ENCODE measurements around the gene CDC25A. TPM values are rescaled to one million over a fixed set of nuclear protein-coding genes. Genes with fewer than 3 reads are reported as not detected.
A peak's percentile ranks its signal among the peaks of the same experiment; 100 is the strongest.

CDC25A gene
- total RNA-seq, 1 donor from 2014 or later = 51.8 TPM

DNA sequence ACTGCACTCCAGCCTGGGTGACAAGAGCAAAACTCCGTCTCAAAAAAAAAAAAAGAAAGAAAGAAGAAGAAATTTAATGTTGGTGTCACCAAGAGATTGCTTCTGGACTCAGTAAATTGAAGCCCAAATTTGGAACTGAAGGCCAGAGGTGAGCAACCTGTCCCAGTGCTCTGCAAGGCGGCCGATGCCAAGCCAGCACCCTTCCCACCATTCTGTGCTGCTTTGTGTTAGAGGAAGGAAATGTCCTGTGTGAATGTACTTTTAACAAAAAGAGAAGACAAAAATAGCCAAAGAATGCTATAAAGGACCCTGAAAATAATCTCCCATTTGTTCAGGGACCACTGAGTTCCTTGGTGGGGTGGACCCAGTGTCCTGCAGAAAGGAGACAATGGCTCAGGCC, 44.6 kb downstream of the CDC25A start:
- no peaks in the 10 kb centered on the region for H3K79me2 ChIP-seq (ENCODE audit: low read depth)
- H3F3A ChIP-seq (ENCODE audit: low read depth) = no peaks in the 10 kb centered on the region
- H3K4me1 Mint-ChIP-seq = peaks cover 5% of the 10 kb centered on the region
- H3K4me1 ChIP-seq = no peaks in the 10 kb centered on the region
- H3K9ac ChIP-seq = no peak overlapping the region
- DNase-seq (ENCODE audit: low spot score) = no peak
- H3K36me3 Mint-ChIP-seq = no peaks in the 10 kb centered on the region
- no peak overlapping the region for H3K4me3 Mint-ChIP-seq
- no peaks in the 10 kb centered on the region for H3K9me3 ChIP-seq (ENCODE audit: low read depth)
- no peaks in the 10 kb centered on the region for H3K36me3 ChIP-seq
- no peaks in the 10 kb centered on the region for H3K27me3 Mint-ChIP-seq (ENCODE audit: insufficient read depth, low read depth)
- H2AFZ ChIP-seq (replicated peaks) = peak overlapping the region; percentile 65
- H4K20me1 ChIP-seq (ENCODE audit: low read depth) = no peaks in the 10 kb centered on the region
- no peak overlapping the region for H3K27ac ChIP-seq
- no peak overlapping the region for H3K27ac Mint-ChIP-seq
- no peaks in the 10 kb centered on the region for H3K27me3 ChIP-seq
- no peaks in the 10 kb centered on the region for H3K9me3 Mint-ChIP-seq
- H3K4me3 ChIP-seq = no peak overlapping the region
- no peak for TF ChIP-seq EZH2 (IDR thresholded peaks at IDR 0.05)
- TF ChIP-seq EZH2phosphoT487 (IDR thresholded peaks at IDR 0.05) = no peak
- TF ChIP-seq, protein P1, sequence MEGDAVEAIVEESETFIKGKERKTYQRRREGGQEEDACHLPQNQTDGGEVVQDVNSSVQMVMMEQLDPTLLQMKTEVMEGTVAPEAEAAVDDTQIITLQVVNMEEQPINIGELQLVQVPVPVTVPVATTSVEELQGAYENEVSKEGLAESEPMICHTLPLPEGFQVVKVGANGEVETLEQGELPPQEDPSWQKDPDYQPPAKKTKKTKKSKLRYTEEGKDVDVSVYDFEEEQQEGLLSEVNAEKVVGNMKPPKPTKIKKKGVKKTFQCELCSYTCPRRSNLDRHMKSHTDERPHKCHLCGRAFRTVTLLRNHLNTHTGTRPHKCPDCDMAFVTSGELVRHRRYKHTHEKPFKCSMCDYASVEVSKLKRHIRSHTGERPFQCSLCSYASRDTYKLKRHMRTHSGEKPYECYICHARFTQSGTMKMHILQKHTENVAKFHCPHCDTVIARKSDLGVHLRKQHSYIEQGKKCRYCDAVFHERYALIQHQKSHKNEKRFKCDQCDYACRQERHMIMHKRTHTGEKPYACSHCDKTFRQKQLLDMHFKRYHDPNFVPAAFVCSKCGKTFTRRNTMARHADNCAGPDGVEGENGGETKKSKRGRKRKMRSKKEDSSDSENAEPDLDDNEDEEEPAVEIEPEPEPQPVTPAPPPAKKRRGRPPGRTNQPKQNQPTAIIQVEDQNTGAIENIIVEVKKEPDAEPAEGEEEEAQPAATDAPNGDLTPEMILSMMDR (IDR thresholded peaks at IDR 0.05) = no peak
- H3K4me2 ChIP-seq = no peak overlapping the region

DNA sequence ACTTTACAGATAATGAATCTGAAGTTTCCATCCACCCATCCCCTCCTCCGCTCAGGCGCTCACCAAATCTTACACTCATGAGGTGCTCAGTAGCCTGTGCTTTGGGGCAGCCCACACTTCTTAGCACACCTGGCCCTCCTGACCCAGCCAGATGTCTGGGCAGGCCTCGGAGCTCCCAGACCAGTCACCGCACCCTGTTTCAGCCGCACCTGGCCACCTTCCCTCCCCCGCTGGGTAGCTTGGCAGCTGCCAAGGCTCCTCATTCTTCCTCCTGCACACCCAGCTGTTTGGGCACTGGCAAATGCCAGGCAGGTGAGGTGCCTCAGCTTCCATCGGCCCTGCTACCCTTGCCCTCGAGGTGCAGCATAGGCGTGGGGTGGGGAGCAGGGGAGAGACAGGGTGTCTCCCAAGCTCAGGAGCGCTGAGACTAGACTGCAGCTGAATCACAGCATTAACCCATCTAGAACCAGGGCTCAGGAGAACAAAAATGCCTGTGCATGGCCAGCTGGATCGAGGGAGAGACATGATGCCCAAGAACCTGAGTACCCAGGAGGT, 45.8 kb downstream of the CDC25A start:
- Histone ChIP-seq H3K4me3 (no peak overlapping the region), H3K9me3 (ENCODE audit: low read depth) (no peaks in the 10 kb centered on the region), H3K79me2 (ENCODE audit: low read depth) (no peaks in the 10 kb centered on the region), H3K27ac (no peak overlapping the region), H3K9ac (no peak overlapping the region), H3K4me1 (no peaks in the 10 kb centered on the region), H3K4me2 (no peak overlapping the region), H2AFZ (replicated peaks) (no peak overlapping the region), H3K36me3 (no peaks in the 10 kb centered on the region), H3K27me3 (no peaks in the 10 kb centered on the region), H3F3A (ENCODE audit: low read depth) (no peaks in the 10 kb centered on the region), H4K20me1 (ENCODE audit: low read depth) (no peaks in the 10 kb centered on the region)
- DNase-seq (ENCODE audit: low spot score) = no peak
- TF ChIP-seq EZH2 (IDR thresholded peaks at IDR 0.05) (no peak), EZH2phosphoT487 (IDR thresholded peaks at IDR 0.05) (no peak)
- TF ChIP-seq, protein P1 (IDR thresholded peaks at IDR 0.05) = no peak
- Mint-ChIP-seq H3K4me1 (peaks cover 5% of the 10 kb centered on the region), H3K4me3 (no peak overlapping the region), H3K27ac (no peak overlapping the region), H3K27me3 (ENCODE audit: insufficient read depth, low read depth) (no peaks in the 10 kb centered on the region), H3K36me3 (no peaks in the 10 kb centered on the region), H3K9me3 (peaks cover 3% of the 10 kb centered on the region)

DNA sequence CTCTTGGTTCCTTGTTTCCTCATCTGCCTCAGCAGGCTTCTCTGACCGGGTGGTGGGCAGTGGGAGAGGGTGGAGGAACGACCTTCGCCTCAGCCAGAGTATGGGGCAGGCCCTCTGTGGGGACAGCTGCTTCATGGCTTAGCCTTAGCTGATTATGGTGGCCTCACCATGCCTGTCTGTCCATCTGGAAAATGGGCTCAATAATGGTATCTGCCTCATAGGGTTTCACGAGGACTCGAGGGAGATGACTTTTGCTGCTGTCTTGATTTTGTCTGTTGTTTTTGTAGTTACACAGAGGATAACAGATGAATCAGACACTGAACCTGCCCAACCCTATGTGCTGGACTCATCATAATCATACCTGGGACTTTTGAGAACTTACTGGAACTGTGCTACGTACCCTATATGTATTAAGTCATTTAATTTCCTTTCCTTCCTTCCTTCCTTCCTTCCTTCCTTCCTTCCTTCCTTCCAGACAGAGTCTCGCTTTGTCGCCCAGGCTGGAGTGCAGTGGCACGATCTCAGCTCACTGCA, 46.5 kb downstream of the CDC25A start:
- Histone ChIP-seq H3K27ac (no peak overlapping the region), H3K36me3 (no peaks in the 10 kb centered on the region), H3K4me3 (no peak overlapping the region), H3K27me3 (no peaks in the 10 kb centered on the region), H3F3A (ENCODE audit: low read depth) (no peaks in the 10 kb centered on the region), H3K4me1 (no peaks in the 10 kb centered on the region), H3K9me3 (ENCODE audit: low read depth) (no peaks in the 10 kb centered on the region), H3K9ac (no peak overlapping the region), H3K4me2 (no peak overlapping the region), H3K79me2 (ENCODE audit: low read depth) (no peaks in the 10 kb centered on the region), H2AFZ (replicated peaks) (no peak overlapping the region), H4K20me1 (ENCODE audit: low read depth) (no peaks in the 10 kb centered on the region)
- Mint-ChIP-seq H3K4me3 (no peak overlapping the region), H3K27me3 (ENCODE audit: insufficient read depth, low read depth) (no peaks in the 10 kb centered on the region), H3K4me1 (peaks cover 5% of the 10 kb centered on the region), H3K36me3 (no peaks in the 10 kb centered on the region), H3K27ac (no peak overlapping the region), H3K9me3 (peaks cover 3% of the 10 kb centered on the region)
- TF ChIP-seq EZH2 (IDR thresholded peaks at IDR 0.05) = no peak
- TF ChIP-seq EZH2phosphoT487 (IDR thresholded peaks at IDR 0.05) = no peak
- TF ChIP-seq, protein P1 (IDR thresholded peaks at IDR 0.05) = no peak
- DNase-seq (ENCODE audit: low spot score) = no peak

Data from neural progenitor cell (in vitro differentiated cells).